ENCODE measurements around the gene SELENON. TPM values are rescaled to one million over a fixed set of nuclear protein-coding genes. Genes with fewer than 3 reads are reported as not detected.
A peak's percentile ranks its signal among the peaks of the same experiment; 100 is the strongest.

The SELENON gene
- total and polyA plus RNA-seq, 9 of the 15 experiments (the other 6 are each of a cell fraction or from before 2014, with no cell fraction given), result 0.43 to 26.7 (median 7.0) TPM

DNA sequence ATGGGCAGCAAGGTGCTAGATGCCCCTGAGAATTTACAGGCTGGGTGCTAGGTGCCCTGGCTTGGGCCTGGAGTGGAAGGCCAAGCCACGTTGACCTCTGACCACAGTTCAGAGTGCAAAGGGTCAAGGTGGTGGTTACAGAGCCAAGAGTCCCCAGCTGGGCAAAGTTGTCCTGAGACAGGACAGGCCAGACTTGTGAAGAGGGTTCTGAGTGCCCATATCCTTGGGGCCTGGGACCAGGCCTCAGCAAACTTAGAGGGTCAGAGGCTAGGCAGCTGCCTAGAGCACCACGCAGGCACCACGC lies 18.9 kb upstream of the SELENON start (continued):
- TF ChIP-seq, protein P1, sequence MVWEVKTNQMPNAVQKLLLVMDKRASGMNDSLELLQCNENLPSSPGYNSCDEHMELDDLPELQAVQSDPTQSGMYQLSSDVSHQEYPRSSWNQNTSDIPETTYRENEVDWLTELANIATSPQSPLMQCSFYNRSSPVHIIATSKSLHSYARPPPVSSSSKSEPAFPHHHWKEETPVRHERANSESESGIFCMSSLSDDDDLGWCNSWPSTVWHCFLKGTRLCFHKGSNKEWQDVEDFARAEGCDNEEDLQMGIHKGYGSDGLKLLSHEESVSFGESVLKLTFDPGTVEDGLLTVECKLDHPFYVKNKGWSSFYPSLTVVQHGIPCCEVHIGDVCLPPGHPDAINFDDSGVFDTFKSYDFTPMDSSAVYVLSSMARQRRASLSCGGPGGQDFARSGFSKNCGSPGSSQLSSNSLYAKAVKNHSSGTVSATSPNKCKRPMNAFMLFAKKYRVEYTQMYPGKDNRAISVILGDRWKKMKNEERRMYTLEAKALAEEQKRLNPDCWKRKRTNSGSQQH (CRISPR knock-in tag; IDR thresholded peaks at IDR 0.05), result no peak
- TF ChIP-seq TAL1 (IDR thresholded peaks at IDR 0.05) (no peak), ZNF584 (CRISPR knock-in tag; IDR thresholded peaks at IDR 0.05; ENCODE audit: low read depth) (0 out of 2 replicates have a peak, but pooled peaks have one; percentile 6)

DNA sequence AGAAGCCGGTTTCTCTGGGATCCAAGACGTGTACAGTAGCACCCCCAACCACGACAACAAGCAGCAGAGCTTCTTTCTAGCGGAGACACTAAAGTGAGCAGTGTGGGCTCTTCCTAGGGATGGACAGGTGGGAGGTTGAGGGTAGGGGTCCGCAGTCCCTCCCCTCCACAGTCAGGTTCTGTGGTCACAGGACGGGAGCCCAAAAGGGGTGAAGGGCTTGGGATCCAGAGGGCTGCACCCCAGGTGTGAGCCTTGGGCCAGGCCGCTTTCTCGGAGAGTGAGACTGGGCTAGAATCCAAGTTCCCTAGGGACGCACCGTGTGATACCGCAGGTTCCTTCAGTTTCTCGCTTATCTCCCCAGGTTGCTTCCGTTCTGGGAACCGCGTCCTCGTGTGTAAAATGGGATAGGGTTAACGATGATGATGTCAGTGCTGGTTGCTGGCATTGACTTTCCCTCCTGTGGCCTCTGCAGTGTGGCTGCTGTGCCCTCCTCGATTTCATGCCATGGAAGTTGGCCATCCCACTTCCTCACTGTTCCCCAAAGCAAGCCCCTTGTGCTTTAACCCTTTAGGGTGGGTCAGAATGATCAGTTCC lies 17.3 kb upstream of the SELENON start:
- H3K36me3 ChIP-seq (ENCODE audit: control insufficient read depth, insufficient read depth, low read length), result no peaks in the 10 kb centered on the region
- peak overlapping the region; percentile 27 for H2AFZ ChIP-seq (ENCODE audit: low read depth, low read length)
- no TSS peak for BruUV-seq (replicated peaks)
- TF ChIP-seq ZNF589 (CRISPR knock-in tag; IDR thresholded peaks at IDR 0.05; ENCODE audit: low read depth), result peak; percentile 88
- TF ChIP-seq ARID1B (IDR thresholded peaks at IDR 0.05), result peak; percentile 93
- TF ChIP-seq ZFP1 (CRISPR knock-in tag; IDR thresholded peaks at IDR 0.05), result no peak
- TF ChIP-seq ZBTB1 (CRISPR knock-in tag; IDR thresholded peaks at IDR 0.05; ENCODE audit: borderline replicate concordance, low read depth), result no peak
- TF ChIP-seq ZKSCAN1 (IDR thresholded peaks at IDR 0.05; ENCODE audit: low read depth, low read length), result no peak
- peak; percentile 60; the same call in 1 of the 2 replicates for TF ChIP-seq ARID4B (CRISPR knock-in tag; IDR thresholded peaks at IDR 0.05)
- no peak for TF ChIP-seq IFI16 (CRISPR knock-in tag; IDR thresholded peaks at IDR 0.05)
- TF ChIP-seq ZNF561 (CRISPR knock-in tag; conservative IDR thresholded peaks at IDR 0.05), result no peak
- no peak for TF ChIP-seq SP1 (CRISPR knock-in tag; IDR thresholded peaks at IDR 0.05)
- TF ChIP-seq POU5F1 (IDR thresholded peaks at IDR 0.05; ENCODE audit: borderline replicate concordance, low read depth, low read length, partially characterized antibody), result no peak
- no peak; the same call in 1 of the 2 replicates for TF ChIP-seq PHF8 (IDR thresholded peaks at IDR 0.05; ENCODE audit: borderline replicate concordance, low read length)
- no peak for TF ChIP-seq BRD9 (IDR thresholded peaks at IDR 0.05; ENCODE audit: low read depth, partially characterized antibody)
- TF ChIP-seq SMARCE1 (IDR thresholded peaks at IDR 0.05), result peak; percentile 95

More for the DNA sequence above, 17.3 kb upstream of the SELENON start:
- WGBS (ENCODE audit: insufficient coverage, low coverage, missing lambda C conversion rate), result 9% methylated on average over 18 of the region's 18 CpGs
- Histone ChIP-seq H3K9me3 (replicated peaks; ENCODE audit: control insufficient read depth, insufficient read depth, low read depth, low read length) (no peaks in the 10 kb centered on the region), H3K79me2 (ENCODE audit: control insufficient read depth, insufficient read depth, low read length) (no peaks in the 10 kb centered on the region), H3K4me1 (replicated peaks in 1 of 2; ENCODE audit: control insufficient read depth in 2 of 2, insufficient read depth in 2 of 2, low read length in 2 of 2) (peaks cover 33 to 44% of the 10 kb centered on the region in 2 experiments), H3K27me3 (ENCODE audit: control insufficient read depth in 2 of 2, insufficient read depth in 2 of 2, low read length in 2 of 2) (peaks cover 0 to 7% of the 10 kb centered on the region in 2 experiments; a peak in 4 of 5 replicates), H3K4me3 (no peak overlapping the region), H3K9ac (ENCODE audit: insufficient read depth in 1 of 2, low read depth in 2 of 2, low read length in 2 of 2) (peak overlapping the region in 1 of 2 experiments; percentile 61; a peak in 1 of 4 replicates), H4K20me1 (replicated peaks; ENCODE audit: control insufficient read depth, insufficient read depth, low read length) (0 out of 2 replicates have a peak, but pooled peaks cover 5% of the 10 kb centered on the region), H3K9me1 (ENCODE audit: control insufficient read depth, insufficient read depth, low read length) (peaks cover 3% of the 10 kb centered on the region), H3K27ac (ENCODE audit: extremely low read depth, low read depth, low read length) (peak overlapping the region; percentile 17; the same call in 1 of the 3 replicates), H3K4me2 (ENCODE audit: insufficient read depth, low read length) (peak overlapping the region; percentile 36; the same call in 1 of the 2 replicates)
- ATAC-seq, result peak; percentile 71
- ChIA-PET CTCF (ENCODE audit: low intra/inter-chr PET ratio) (no interaction called here), POLR2A (interaction anchor here (0.6 to 1.5 kb wide), 5 partner anchors 11 to 376 kb away, joined by 3 to 6 read pairs (median 4); no protein-coding TSS in a partner anchor)
- peak; percentile 87 for FAIRE-seq
- in situ Hi-C loops (cut with MboI), result no loop called here
- intact Hi-C loops (cut with micrococcal nuclease), result no loop called here
- peak; percentile 81 to 88 (median 88) for DNase-seq (ENCODE audit: extremely low read depth in 1 of 4, low spot score in 3 of 4)

Data from K562 (cell line).